SK-N-SH (cell line): ENCODE results near the gene ATIC. TPM values are rescaled to one million over a fixed set of nuclear protein-coding genes. Genes with fewer than 3 reads are reported as not detected.

Experiments used
- CTCF ChIA-PET: fragments of 300-600, 350-600 bp; formaldehyde crosslinking; extraction: SDS; loops from one replicate; lab custom pipeline; 2021; lab: Yijun Ruan, JAX
- POLR2A ChIA-PET: fragments of 350-600 bp; sonication (Branson Sonifier 250); formaldehyde crosslinking; extraction: SDS; loops from one replicate; lab custom pipeline; 2020; ENCODE audit warnings: antibody characterized with exemption, inconsistent platforms; lab: Yijun Ruan, JAX
- DNase-seq: peaks from one replicate; pipeline ENCODE4 v3.0.0; 2012
- H2AFZ ChIP-seq: fragments of 200-600 bp; sonication (generic); 2 replicates; pipeline ENCODE4 v1.8.1; 2016; ENCODE audit warnings: antibody characterized with exemption, mild to moderate bottlenecking, low read depth
- H3F3A ChIP-seq: fragments of 200-600 bp; sonication (generic); replicated peaks from 2 replicates; pipeline ENCODE3; 2016; ENCODE audit warnings: antibody characterized with exemption, mild to moderate bottlenecking; ENCODE audit not compliant: insufficient read depth
- H3K27ac ChIP-seq, 2 experiments: fragments of 200-500 bp in 1 of 2; fragments of 200-600 bp in 1 of 2; sonication (Bioruptor generic) in 1 of 2; sonication (generic), shearing (Covaris generic) in 1 of 2; 2 replicates each; pipeline versions ENCODE4 v1.5.1 to v1.6.1; 2014 to 2016; ENCODE audit warnings: low read depth in 2 of 2, inconsistent platforms in 1 of 2, low read length in 1 of 2, mild to moderate bottlenecking in 1 of 2, mixed read lengths in 1 of 2
- H3K27me3 ChIP-seq: fragments of 200-600 bp; sonication (generic), shearing (Covaris generic); 2 replicates; pipeline ENCODE4 v1.6.1; 2016; ENCODE audit warnings: mixed run types; ENCODE audit not compliant: insufficient read depth
- H3K36me3 ChIP-seq, 2 experiments: fragments of 200-500 bp in 1 of 2; fragments of 200-600 bp in 1 of 2; sonication (Bioruptor generic) in 1 of 2; sonication (generic) in 1 of 2; replicated peaks in 1 of 2; 2 replicates each; pipeline versions ENCODE3 to v1.5.1; 2014 to 2016; ENCODE audit warnings: low read length in 1 of 2, mild to moderate bottlenecking in 1 of 2; ENCODE audit not compliant: insufficient read depth in 2 of 2, control insufficient read depth in 1 of 2
- H3K4me1 ChIP-seq, 2 experiments: fragments of 200-500 bp in 1 of 2; fragments of 200-600 bp in 1 of 2; sonication (Bioruptor generic) in 1 of 2; sonication (generic), shearing (Covaris generic) in 1 of 2; 2 replicates each; pipeline versions ENCODE4 v1.5.1 to v1.6.1; 2014 to 2016; ENCODE audit warnings: low read depth in 1 of 2, low read length in 1 of 2, mixed run types in 1 of 2; ENCODE audit not compliant: insufficient read depth in 2 of 2, control insufficient read depth in 1 of 2
- H3K4me2 ChIP-seq: fragments of 200-600 bp; sonication (generic), shearing (Covaris generic); 2 replicates; pipeline ENCODE4 v1.6.1; 2017; ENCODE audit warnings: mixed run types
- H3K4me3 ChIP-seq, 2 experiments: fragments of 200-500 bp in 1 of 2; fragments of 200-600 bp in 1 of 2; sonication (Bioruptor generic) in 1 of 2; sonication (generic), shearing (Covaris generic) in 1 of 2; 2 replicates each; pipeline versions ENCODE4 v1.5.1 to v1.8.1; 2014 to 2016; ENCODE audit warnings: low read depth in 2 of 2, inconsistent platforms in 1 of 2, low read length in 1 of 2, mild to moderate bottlenecking in 1 of 2, mixed read lengths in 1 of 2, moderate library complexity in 1 of 2
- H3K79me2 ChIP-seq: fragments of 200-600 bp; sonication (generic); 2 replicates; pipeline ENCODE4 v1.8.1; 2017; ENCODE audit warnings: mild to moderate bottlenecking; ENCODE audit not compliant: insufficient read depth
- H3K9ac ChIP-seq: fragments of 200-600 bp; sonication (generic); 2 replicates; pipeline ENCODE4 v1.6.1; 2017; ENCODE audit warnings: mixed run types
- H3K9me2 ChIP-seq: fragments of 200-600 bp; sonication (generic); 2 replicates; pipeline ENCODE4 v1.6.1; 2017; ENCODE audit warnings: mixed run types
- H3K9me3 ChIP-seq: fragments of 200-600 bp; sonication (generic); 2 replicates; pipeline ENCODE4 v1.6.1; 2017; ENCODE audit warnings: mixed run types, mild to moderate bottlenecking, moderate library complexity
- H4K20me1 ChIP-seq: fragments of 200-600 bp; sonication (generic); 2 replicates; pipeline ENCODE4 v1.6.1; 2017; ENCODE audit warnings: mild to moderate bottlenecking, mixed run types; ENCODE audit not compliant: insufficient read depth
- CHD2 ChIP-seq: fragments of 150-350 bp; IDR thresholded peaks from 2 replicates; pipeline ENCODE4 v1.6.1; 2018; ENCODE audit warnings: low read length; ENCODE audit not compliant: partially characterized antibody
- ELF1 ChIP-seq: IDR thresholded peaks from 2 replicates; pipeline ENCODE4 v1.4.0; 2012
- FOXJ3 ChIP-seq: sonication (generic); formaldehyde crosslinking; IDR thresholded peaks from 2 replicates; pipeline ENCODE4 v1.5.1; 2020; ENCODE audit warnings: mild to moderate bottlenecking, missing genetic modification reagents
- GATA2 ChIP-seq: sonication (generic); formaldehyde crosslinking; IDR thresholded peaks from 2 replicates; pipeline ENCODE4 v1.5.0; 2020; ENCODE audit warnings: mild to moderate bottlenecking, missing genetic modification reagents
- JUND ChIP-seq: IDR thresholded peaks from 2 replicates; pipeline ENCODE4 v1.4.0; 2012
- MEF2A ChIP-seq: IDR thresholded peaks from 2 replicates; pipeline ENCODE4 v1.4.0; 2012; ENCODE audit warnings: low read depth, borderline replicate concordance
- NFIC ChIP-seq: IDR thresholded peaks from 2 replicates; pipeline ENCODE4 v1.4.0; 2012; ENCODE audit warnings: borderline replicate concordance
- RXRA ChIP-seq: IDR thresholded peaks from 2 replicates; pipeline ENCODE4 v1.4.0; 2012; ENCODE audit warnings: low read depth, mild to moderate bottlenecking, borderline replicate concordance
- SMC3 ChIP-seq: IDR thresholded peaks from 2 replicates; pipeline ENCODE4 v1.6.1; 2012; ENCODE audit warnings: low read depth, low read length, improper control_type of control experiment
- TAF1 ChIP-seq: IDR thresholded peaks from 2 replicates; pipeline ENCODE4 v1.6.1; 2012; ENCODE audit warnings: low read depth, mild to moderate bottlenecking, low read length, moderate library complexity, borderline replicate concordance
- TCF12 ChIP-seq: IDR thresholded peaks from 2 replicates; pipeline ENCODE4 v1.4.0; 2012
- YY1 ChIP-seq: IDR thresholded peaks from 2 replicates; pipeline ENCODE4 v1.4.0; 2012; ENCODE audit warnings: low read depth, mild to moderate bottlenecking
- WGBS: methylation state at CpG from one replicate; pipeline ENCODE4 v1.1.6; 2017; ENCODE audit warnings: low lambda C conversion rate; 5-methylcytosine and 5-hydroxymethylcytosine counted together
- polyA plus RNA-seq, 3 experiments: library from polyadenylated mRNA; depleted of rRNA; stranded (reverse); fragments of >200 nt; gene quantifications; 2 replicates each; pipeline ENCODE4 v1.2.3, GENCODE V29; 2012
- TF ChIP-seq, protein P1 (sequence below): fragments of 200-600 bp; sonication (generic); IDR thresholded peaks from 2 replicates; pipeline ENCODE4 v1.6.1; 2017; ENCODE audit warnings: antibody characterized with exemption, mild to moderate bottlenecking, moderate library complexity
- TF ChIP-seq, protein P2 (sequence below): IDR thresholded peaks from 2 replicates; pipeline ENCODE4 v1.4.0; 2012; ENCODE audit warnings: low read depth, borderline replicate concordance
- TF ChIP-seq, protein P3 (sequence below): IDR thresholded peaks from 2 replicates; pipeline ENCODE4; 2012

ATIC gene
- polyA plus RNA-seq, 1 of the 3 experiments (the other 2 are of a cell fraction), result 108 TPM

DNA sequence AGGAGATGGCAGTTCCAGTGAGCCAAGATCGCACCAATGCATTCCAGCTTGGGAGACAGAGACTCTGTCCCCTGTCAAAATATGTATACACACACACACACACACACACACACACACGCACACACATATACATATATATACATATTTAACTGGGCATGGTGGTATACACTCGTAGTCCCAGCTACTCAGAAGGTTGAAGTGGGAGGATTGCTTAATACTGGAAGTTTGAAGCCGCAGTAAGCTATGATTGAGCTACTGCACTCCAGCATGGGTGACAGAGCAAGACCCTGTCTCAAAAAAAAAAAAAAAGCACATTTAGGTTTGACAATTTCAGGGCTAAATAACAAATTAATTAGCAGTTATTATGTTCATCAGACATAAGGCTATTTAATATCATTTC, 36.0 kb upstream of the ATIC start:
- Histone ChIP-seq H3K27me3 (no peaks in the 10 kb centered on the region), H3K4me3 (no peak overlapping the region), H4K20me1 (no peaks in the 10 kb centered on the region), H3K27ac (no peak overlapping the region), H3K9me3 (no peaks in the 10 kb centered on the region), H3K9me2 (no peaks in the 10 kb centered on the region), H3K4me2 (no peak overlapping the region), H3F3A (no peaks in the 10 kb centered on the region), H3K36me3 (no peaks in the 10 kb centered on the region), H3K4me1 (peaks cover 0 to 2% of the 10 kb centered on the region in 2 experiments; a peak in 1 of 4 replicates), H2AFZ (no peak overlapping the region), H3K9ac (no peak overlapping the region), H3K79me2 (no peaks in the 10 kb centered on the region)
- ChIA-PET CTCF (no interaction called here), POLR2A (no interaction called here)
- DNase-seq, result no peak
- WGBS, result 74% methylated on average over 4 of the region's 4 CpGs
- no peak for TF ChIP-seq NFIC
- TF ChIP-seq JUND, result no peak
- no peak for TF ChIP-seq YY1
- no peak for TF ChIP-seq SMC3
- no peak for TF ChIP-seq MEF2A
- TF ChIP-seq GATA2 (CRISPR knock-in tag), result no peak
- TF ChIP-seq, protein P1, sequence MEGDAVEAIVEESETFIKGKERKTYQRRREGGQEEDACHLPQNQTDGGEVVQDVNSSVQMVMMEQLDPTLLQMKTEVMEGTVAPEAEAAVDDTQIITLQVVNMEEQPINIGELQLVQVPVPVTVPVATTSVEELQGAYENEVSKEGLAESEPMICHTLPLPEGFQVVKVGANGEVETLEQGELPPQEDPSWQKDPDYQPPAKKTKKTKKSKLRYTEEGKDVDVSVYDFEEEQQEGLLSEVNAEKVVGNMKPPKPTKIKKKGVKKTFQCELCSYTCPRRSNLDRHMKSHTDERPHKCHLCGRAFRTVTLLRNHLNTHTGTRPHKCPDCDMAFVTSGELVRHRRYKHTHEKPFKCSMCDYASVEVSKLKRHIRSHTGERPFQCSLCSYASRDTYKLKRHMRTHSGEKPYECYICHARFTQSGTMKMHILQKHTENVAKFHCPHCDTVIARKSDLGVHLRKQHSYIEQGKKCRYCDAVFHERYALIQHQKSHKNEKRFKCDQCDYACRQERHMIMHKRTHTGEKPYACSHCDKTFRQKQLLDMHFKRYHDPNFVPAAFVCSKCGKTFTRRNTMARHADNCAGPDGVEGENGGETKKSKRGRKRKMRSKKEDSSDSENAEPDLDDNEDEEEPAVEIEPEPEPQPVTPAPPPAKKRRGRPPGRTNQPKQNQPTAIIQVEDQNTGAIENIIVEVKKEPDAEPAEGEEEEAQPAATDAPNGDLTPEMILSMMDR, result no peak
- TF ChIP-seq TAF1, result no peak
- TF ChIP-seq RXRA, result no peak
- TF ChIP-seq FOXJ3 (CRISPR knock-in tag), result no peak
- TF ChIP-seq ELF1, result no peak
- no peak for TF ChIP-seq CHD2
- TF ChIP-seq, protein P2, sequence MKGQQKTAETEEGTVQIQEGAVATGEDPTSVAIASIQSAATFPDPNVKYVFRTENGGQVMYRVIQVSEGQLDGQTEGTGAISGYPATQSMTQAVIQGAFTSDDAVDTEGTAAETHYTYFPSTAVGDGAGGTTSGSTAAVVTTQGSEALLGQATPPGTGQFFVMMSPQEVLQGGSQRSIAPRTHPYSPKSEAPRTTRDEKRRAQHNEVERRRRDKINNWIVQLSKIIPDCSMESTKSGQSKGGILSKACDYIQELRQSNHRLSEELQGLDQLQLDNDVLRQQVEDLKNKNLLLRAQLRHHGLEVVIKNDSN, result no peak
- TF ChIP-seq, protein P3, sequence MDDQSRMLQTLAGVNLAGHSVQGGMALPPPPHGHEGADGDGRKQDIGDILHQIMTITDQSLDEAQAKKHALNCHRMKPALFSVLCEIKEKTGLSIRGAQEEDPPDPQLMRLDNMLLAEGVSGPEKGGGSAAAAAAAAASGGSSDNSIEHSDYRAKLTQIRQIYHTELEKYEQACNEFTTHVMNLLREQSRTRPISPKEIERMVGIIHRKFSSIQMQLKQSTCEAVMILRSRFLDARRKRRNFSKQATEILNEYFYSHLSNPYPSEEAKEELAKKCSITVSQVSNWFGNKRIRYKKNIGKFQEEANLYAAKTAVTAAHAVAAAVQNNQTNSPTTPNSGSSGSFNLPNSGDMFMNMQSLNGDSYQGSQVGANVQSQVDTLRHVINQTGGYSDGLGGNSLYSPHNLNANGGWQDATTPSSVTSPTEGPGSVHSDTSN, result no peak
- TF ChIP-seq TCF12, result no peak

DNA sequence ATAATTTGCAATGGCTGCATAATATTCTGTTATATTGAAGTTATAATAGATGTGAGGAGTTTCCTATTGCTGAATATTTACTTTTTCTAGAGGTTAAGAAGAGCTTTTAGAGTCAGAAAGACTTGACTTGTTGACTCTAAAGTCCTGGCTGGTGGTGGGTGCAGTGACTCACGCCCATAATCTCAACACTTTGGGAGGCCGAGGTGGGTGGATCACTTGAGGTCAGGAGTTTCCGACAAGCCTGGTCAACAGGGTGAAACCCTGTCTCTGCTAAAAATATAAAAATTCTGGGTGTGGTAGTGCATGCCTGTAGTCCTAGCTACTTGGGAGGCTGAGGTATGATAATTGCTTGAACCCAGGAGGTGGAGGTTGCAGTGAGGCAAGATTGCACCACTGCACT, 33.9 kb upstream of the ATIC start:
- Histone ChIP-seq H3K27ac (no peak overlapping the region), H3K36me3 (no peaks in the 10 kb centered on the region), H3K9ac (no peak overlapping the region), H3K9me2 (no peaks in the 10 kb centered on the region), H2AFZ (no peak overlapping the region), H3F3A (no peaks in the 10 kb centered on the region), H3K4me1 (no peaks in the 10 kb centered on the region), H3K4me3 (no peak overlapping the region), H3K79me2 (no peaks in the 10 kb centered on the region), H3K4me2 (no peak overlapping the region), H3K9me3 (no peaks in the 10 kb centered on the region), H3K27me3 (no peaks in the 10 kb centered on the region), H4K20me1 (no peaks in the 10 kb centered on the region)
- TF ChIP-seq ELF1, result no peak
- TF ChIP-seq JUND, result no peak
- TF ChIP-seq, protein P2, result no peak
- TF ChIP-seq, protein P1, result no peak
- ChIA-PET CTCF (interaction anchor here (1.1 to 2.1 kb wide), 2 partner anchors 9 to 653 kb away, joined by 3 to 8 read pairs; no protein-coding TSS in a partner anchor), POLR2A (no interaction called here)
- 77% methylated on average over 3 of the region's 3 CpGs for WGBS
- DNase-seq, result no peak
